Lower leg skin (tissue), 3 donors: ENCODE data around the gene RANBP9.

Experiments used
- CTCF ChIP-seq, 3 donors: fragments of 450-650 bp; IDR thresholded peaks; one replicate each; pipeline ENCODE4 v1.5.1; 2016; ENCODE audit warnings: antibody characterized with exemption in 3 of 3, mild to moderate bottlenecking in 3 of 3, moderate library complexity in 2 of 3
- POLR2A ChIP-seq, 2 donors: fragments of 450-650 bp; IDR thresholded peaks; one replicate each; pipeline ENCODE4 v1.6.1; 2016 to 2017; ENCODE audit warnings: antibody characterized with exemption in 2 of 2, mild to moderate bottlenecking in 1 of 2, moderate library complexity in 1 of 2

DNA sequence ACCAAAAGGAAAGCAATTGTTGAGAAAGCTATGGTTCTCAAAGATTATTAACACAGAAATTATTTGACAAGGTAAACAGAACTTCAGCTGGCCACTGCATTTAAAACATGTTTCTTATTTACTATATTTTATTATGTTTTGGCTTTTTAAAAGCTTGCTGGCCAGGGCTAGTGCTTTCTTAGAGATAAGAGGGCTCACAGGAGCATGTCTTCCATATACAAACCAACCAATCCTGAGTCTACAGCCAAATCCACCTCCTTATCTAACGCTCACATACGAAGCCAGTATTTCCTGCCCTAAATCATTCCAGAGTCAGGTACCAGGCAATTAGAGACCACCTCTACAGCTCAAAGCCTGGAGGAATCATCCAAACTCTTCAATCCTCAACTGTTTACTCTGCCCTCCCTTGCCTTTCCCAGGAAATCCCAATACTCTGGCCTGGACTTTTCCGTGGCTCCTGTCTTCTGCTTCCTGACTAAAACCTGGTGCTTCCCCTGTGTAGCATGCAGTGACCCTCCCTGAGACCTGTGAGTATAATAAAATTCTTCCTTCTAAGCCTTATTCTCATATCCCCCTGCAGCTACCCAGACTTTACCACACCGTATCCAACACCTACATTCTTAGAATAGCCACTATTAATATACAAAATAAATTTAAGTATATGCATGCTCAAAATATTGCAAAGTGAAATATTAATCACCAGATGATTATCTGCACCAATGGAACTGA is 33.2 kb downstream of the RANBP9 start:
- TF ChIP-seq CTCF (IDR thresholded peaks at IDR 0.05) (no peak), POLR2A (IDR thresholded peaks at IDR 0.05) (no peak)
